BE2C (cell line): ENCODE results near the gene EMILIN1.
A peak's percentile ranks its signal among the peaks of the same experiment; 100 is the strongest.

Experiments used
- DNase-seq: peaks from one replicate; pipeline ENCODE4 v3.0.0-alpha.2; 2020
- H3K27me3 ChIP-seq: fragments of 250-450 bp; sonication (Bioruptor Pico); 2 replicates; pipeline ENCODE4 v1.5.1; 2020; ENCODE audit warnings: mild to moderate bottlenecking
- H3K36me3 ChIP-seq: fragments of 250-450 bp; sonication (Bioruptor Pico); 2 replicates; pipeline ENCODE4 v1.5.1; 2020; ENCODE audit warnings: mild to moderate bottlenecking
- H3K4me1 ChIP-seq: fragments of 250-450 bp; sonication (Bioruptor Pico); 2 replicates; pipeline ENCODE4 v1.5.1; 2020
- H3K4me3 ChIP-seq: 2 replicates; pipeline ENCODE4 v1.5.1; 2011; ENCODE audit warnings: low read depth, low read length
- H3K9me3 ChIP-seq: fragments of 250-450 bp; sonication (Bioruptor Pico); 2 replicates; pipeline ENCODE4 v1.5.1; 2020
- CTCF ChIP-seq: IDR thresholded peaks from 2 replicates; pipeline ENCODE4 v1.5.1; 2012; ENCODE audit warnings: mild to moderate bottlenecking, low read depth, low read length

The EMILIN1 gene

GRCh38 chr2:27060323-27060722 is 18.1 kb upstream of the EMILIN1 start:
- Histone ChIP-seq H3K9me3 (no peaks in the 10 kb centered on the region), H3K4me3 (no peak overlapping the region), H3K4me1 (peaks cover 13% of the 10 kb centered on the region), H3K36me3 (peaks cover 25% of the 10 kb centered on the region), H3K27me3 (no peaks in the 10 kb centered on the region)
- no peak for TF ChIP-seq CTCF
- DNase-seq = no peak

- no peak for TF ChIP-seq CTCF
- no peak for DNase-seq
- Histone ChIP-seq H3K4me3 (no peak overlapping the region), H3K36me3 (peaks cover 27% of the 10 kb centered on the region), H3K27me3 (no peaks in the 10 kb centered on the region), H3K4me1 (peaks cover 10% of the 10 kb centered on the region), H3K9me3 (no peaks in the 10 kb centered on the region)
Observed at GRCh38 chr2:27065128-27065527, 13.3 kb upstream of the EMILIN1 start.

- no peak for DNase-seq
- Histone ChIP-seq H3K4me3 (no peak overlapping the region), H3K27me3 (no peaks in the 10 kb centered on the region), H3K4me1 (peaks cover 10% of the 10 kb centered on the region), H3K36me3 (peaks cover 26% of the 10 kb centered on the region), H3K9me3 (no peaks in the 10 kb centered on the region)
- no peak for TF ChIP-seq CTCF
Observed at GRCh38 chr2:27067385-27067784, 11.0 kb upstream of the EMILIN1 start.

GRCh38 chr2:27069436-27069835 is 9.0 kb upstream of the EMILIN1 start:
- H3K36me3 ChIP-seq = peaks cover 20% of the 10 kb centered on the region
- no peaks in the 10 kb centered on the region for H3K27me3 ChIP-seq
- peaks cover 10% of the 10 kb centered on the region for H3K4me1 ChIP-seq
- no peak for TF ChIP-seq CTCF
- H3K9me3 ChIP-seq = no peaks in the 10 kb centered on the region
- no peak overlapping the region for H3K4me3 ChIP-seq
- DNase-seq = no peak

- Histone ChIP-seq H3K27me3 (no peaks in the 10 kb centered on the region), H3K9me3 (no peaks in the 10 kb centered on the region), H3K36me3 (peaks cover 20% of the 10 kb centered on the region), H3K4me1 (peaks cover 17% of the 10 kb centered on the region), H3K4me3 (peak overlapping the region; percentile 99)
- TF ChIP-seq CTCF = no peak
- DNase-seq = no peak
Observed at GRCh38 chr2:27069961-27070618, 8.3 kb upstream of the EMILIN1 start.

- H3K4me1 ChIP-seq = peaks cover 21% of the 10 kb centered on the region
Observed at GRCh38 chr2:27070653-27071276, 7.7 kb upstream of the EMILIN1 start.

More at GRCh38 chr2:27070653-27071276, 7.7 kb upstream of the EMILIN1 start:
- H3K9me3 ChIP-seq = no peaks in the 10 kb centered on the region
- peaks cover 20% of the 10 kb centered on the region for H3K36me3 ChIP-seq
- no peak for DNase-seq
- peak overlapping the region; percentile 99 for H3K4me3 ChIP-seq
- no peak for TF ChIP-seq CTCF
- no peaks in the 10 kb centered on the region for H3K27me3 ChIP-seq
